Parathyroid adenoma (tissue), 2 donors: ENCODE results near the gene DYSF.

Source experiments
- H2AFZ ChIP-seq: fragments of 300-600 bp; sonication (generic); one replicate; pipeline ENCODE4 v1.7.0; 2017; ENCODE audit warnings: antibody characterized with exemption, mild to moderate bottlenecking
- H3K27ac ChIP-seq: fragments of 300-600 bp; sonication (generic); one replicate; pipeline ENCODE4 v1.7.0; 2017
- H3K27me3 ChIP-seq: fragments of 300-600 bp; sonication (generic); one replicate; pipeline ENCODE4 v1.7.0; 2017; ENCODE audit warnings: low read length; ENCODE audit not compliant: control insufficient read depth, insufficient read depth
- H3K36me3 ChIP-seq: fragments of 300-600 bp; sonication (generic); one replicate; pipeline ENCODE4 v1.7.0; 2017; ENCODE audit warnings: low read length; ENCODE audit not compliant: control insufficient read depth, insufficient read depth
- H3K4me1 ChIP-seq: fragments of 300-600 bp; sonication (generic); one replicate; pipeline ENCODE4 v1.7.0; 2017; ENCODE audit warnings: control low read depth
- H3K4me2 ChIP-seq: fragments of 300-600 bp; sonication (generic); one replicate; pipeline ENCODE4 v1.7.0; 2017; ENCODE audit warnings: low read length
- H3K4me3 ChIP-seq: fragments of 300-600 bp; sonication (generic); one replicate; pipeline ENCODE4 v1.7.0; 2017; ENCODE audit warnings: low read depth, low read length
- H3K79me2 ChIP-seq: fragments of 300-600 bp; sonication (generic); one replicate; pipeline ENCODE4 v1.7.0; 2017; ENCODE audit warnings: control low read depth
- H3K9ac ChIP-seq: fragments of 300-600 bp; sonication (generic); one replicate; pipeline ENCODE4 v1.7.0; 2017; ENCODE audit warnings: mild to moderate bottlenecking
- H3K9me3 ChIP-seq: fragments of 300-600 bp; sonication (generic); one replicate; pipeline ENCODE4 v1.7.0; 2017; ENCODE audit warnings: low read length; ENCODE audit not compliant: control insufficient read depth
- CTCF ChIP-seq: fragments of 300-600 bp; sonication (generic); IDR thresholded peaks from one replicate; pipeline ENCODE4 v1.7.0; 2017; ENCODE audit warnings: antibody characterized with exemption, mild to moderate bottlenecking
- donor health status: primary hyperparathyroidism.

DYSF gene

DNA sequence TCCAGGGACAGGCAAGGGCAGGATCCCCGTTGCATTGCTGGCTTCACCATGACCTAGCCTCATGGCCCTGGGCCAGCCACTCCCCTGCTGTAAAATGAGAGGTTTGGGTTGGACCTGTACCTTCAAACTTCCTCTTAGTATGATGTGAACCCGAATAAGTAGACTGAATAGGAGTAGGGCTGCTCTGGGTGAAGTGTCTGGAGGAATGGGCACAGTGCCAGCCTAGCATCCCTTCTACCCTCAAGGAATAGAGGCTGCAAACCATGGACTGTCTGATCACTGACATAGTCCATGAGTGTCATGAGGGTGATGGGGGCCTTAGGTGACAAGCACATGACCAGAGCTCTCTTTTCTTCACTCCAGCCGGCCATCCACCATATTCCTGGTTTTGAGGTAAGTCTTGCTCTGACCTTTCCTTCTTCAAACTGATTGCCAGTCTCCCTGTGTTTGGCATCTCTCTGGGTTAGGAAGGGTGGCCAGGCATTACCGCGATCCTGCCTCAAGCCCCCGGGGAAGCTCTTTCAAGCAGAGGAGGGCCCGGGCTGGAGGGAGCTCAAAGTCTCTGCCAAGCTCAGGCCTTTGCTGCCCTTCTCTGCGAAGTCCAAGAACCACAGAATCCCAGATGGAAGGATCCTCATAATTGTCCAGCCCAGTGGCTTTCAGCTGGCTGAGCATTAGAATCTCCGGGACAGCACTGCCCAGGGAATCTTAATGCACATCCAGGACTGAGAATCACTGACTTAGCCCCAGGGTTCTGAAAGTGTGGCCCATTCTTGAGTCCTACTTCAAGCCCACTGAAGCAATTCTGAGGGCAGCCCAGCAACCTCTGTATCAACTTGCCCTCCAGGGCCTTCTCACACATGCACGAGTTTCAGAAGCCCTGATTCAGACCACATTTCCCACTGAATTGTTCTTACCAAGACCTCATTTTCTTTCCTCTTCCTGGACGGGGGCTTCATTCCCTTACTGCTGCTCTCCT, 148.1 kb downstream of the DYSF start:
- Histone ChIP-seq H3K9me3 (no peaks in the 10 kb centered on the region), H2AFZ (no peak overlapping the region), H3K79me2 (no peaks in the 10 kb centered on the region), H3K4me1 (peaks cover 23% of the 10 kb centered on the region), H3K4me2 (no peak overlapping the region), H3K9ac (no peak overlapping the region), H3K36me3 (no peaks in the 10 kb centered on the region), H3K27ac (no peak overlapping the region), H3K27me3 (no peaks in the 10 kb centered on the region), H3K4me3 (no peak overlapping the region)
- TF ChIP-seq CTCF = no peak

GRCh38 chr2:71602115-71602495, 148.7 kb downstream of the DYSF start:
- Histone ChIP-seq H3K79me2 (no peaks in the 10 kb centered on the region), H3K4me1 (peaks cover 17% of the 10 kb centered on the region), H3K27me3 (no peaks in the 10 kb centered on the region), H3K36me3 (no peaks in the 10 kb centered on the region), H3K4me2 (no peak overlapping the region), H3K4me3 (no peak overlapping the region), H3K9ac (no peak overlapping the region), H2AFZ (no peak overlapping the region), H3K9me3 (no peaks in the 10 kb centered on the region), H3K27ac (no peak overlapping the region)
- TF ChIP-seq CTCF = no peak

- H3K27me3 ChIP-seq = no peaks in the 10 kb centered on the region
- H2AFZ ChIP-seq = no peak overlapping the region
- no peak overlapping the region for H3K4me2 ChIP-seq
- no peaks in the 10 kb centered on the region for H3K36me3 ChIP-seq
- H3K9ac ChIP-seq = no peak overlapping the region
- no peak for TF ChIP-seq CTCF
- H3K4me1 ChIP-seq = peaks cover 17% of the 10 kb centered on the region
- H3K27ac ChIP-seq = no peak overlapping the region
- H3K4me3 ChIP-seq = no peak overlapping the region
- H3K9me3 ChIP-seq = no peaks in the 10 kb centered on the region
- H3K79me2 ChIP-seq = no peaks in the 10 kb centered on the region
Observed at GRCh38 chr2:71602581-71602980, 149.2 kb downstream of the DYSF start.

- no peak for TF ChIP-seq CTCF
- no peaks in the 10 kb centered on the region for H3K79me2 ChIP-seq
- H3K9ac ChIP-seq = no peak overlapping the region
- H3K9me3 ChIP-seq = no peaks in the 10 kb centered on the region
- H3K36me3 ChIP-seq = no peaks in the 10 kb centered on the region
- no peak overlapping the region for H3K27ac ChIP-seq
- no peak overlapping the region for H3K4me2 ChIP-seq
- H3K4me1 ChIP-seq = peaks cover 17% of the 10 kb centered on the region
- H3K27me3 ChIP-seq = no peaks in the 10 kb centered on the region
- no peak overlapping the region for H3K4me3 ChIP-seq
- H2AFZ ChIP-seq = no peak overlapping the region
Observed at GRCh38 chr2:71603311-71603811, 150.0 kb downstream of the DYSF start.
